Epithelial cell of proximal tubule (primary cell): ENCODE measurements around the gene PTP4A2. TPM values are rescaled to one million over a fixed set of nuclear protein-coding genes. Genes with fewer than 3 reads are reported as not detected.
A peak's percentile ranks its signal among the peaks of the same experiment; 100 is the strongest.

ENCODE experiments used
- DNase-seq: peaks from one replicate; pipeline ENCODE4 v3.0.0-alpha.2; 2011; ENCODE audit warnings: low read depth
- H3K4me3 ChIP-seq: 2 replicates; pipeline ENCODE4 v1.5.1; 2011; ENCODE audit warnings: low read depth, mild to moderate bottlenecking, low read length
- total RNA-seq: library from RNA; depleted of rRNA; stranded (reverse); fragments of >200 nt; gene quantifications from 2 replicates; pipeline ENCODE4 v1.2.3, GENCODE V29; 2015
- TF ChIP-seq, protein P1 (sequence below): conservative IDR thresholded peaks from 2 replicates; pipeline ENCODE4 v1.5.1; 2012; ENCODE audit warnings: low read depth, mild to moderate bottlenecking, low read length

PTP4A2 gene
- 160 TPM in 2 replicates for total RNA-seq

DNA sequence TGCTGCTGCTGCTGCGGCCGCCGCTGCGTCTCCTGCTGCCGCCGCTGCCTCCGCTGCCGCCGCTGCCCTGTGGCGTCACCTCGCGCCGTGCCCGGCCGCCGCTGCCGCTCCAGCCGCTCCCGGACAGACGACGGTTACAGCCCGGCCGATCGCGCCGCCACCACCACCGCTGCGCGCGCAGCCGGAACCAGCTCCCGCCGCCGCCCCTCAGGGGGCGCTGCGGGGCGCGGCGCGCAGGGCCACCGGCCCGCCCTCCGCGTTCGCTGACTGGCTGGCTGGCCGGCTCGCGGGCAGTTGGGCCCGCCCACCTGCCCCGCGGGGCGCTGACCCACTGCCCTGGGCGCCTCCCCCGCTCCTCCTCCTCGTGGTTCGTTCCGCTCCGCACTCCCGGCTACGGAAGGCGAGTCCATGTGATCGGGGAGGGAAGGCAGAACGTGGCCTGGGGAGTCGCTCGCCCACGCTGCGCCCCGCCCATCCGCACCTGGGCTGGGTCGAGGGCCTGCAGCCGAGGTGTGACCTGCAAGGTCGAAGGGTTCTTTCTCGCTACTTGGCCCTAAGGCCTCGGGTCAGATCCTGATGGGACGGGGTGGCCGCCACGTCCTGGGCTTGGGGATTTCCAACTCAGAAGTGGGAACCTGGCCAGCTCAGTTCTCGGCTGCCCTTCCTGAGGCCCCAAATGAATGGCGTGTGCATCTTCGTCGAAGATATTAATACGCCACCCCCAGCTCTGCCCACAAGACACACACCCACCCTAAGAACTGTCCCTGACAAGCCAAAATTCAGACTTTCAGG is at the start of gene PTP4A2:
Gene PTP4A2, minus strand, starts transcription at position 185 of the 792 bp plus-strand sequence. CDS start 19,303 bp downstream, outside the sequence.
- peak within 1 kb of the TSS; percentile 90 for H3K4me3 ChIP-seq
- peak; percentile 60 for DNase-seq
- TF ChIP-seq, protein P1, sequence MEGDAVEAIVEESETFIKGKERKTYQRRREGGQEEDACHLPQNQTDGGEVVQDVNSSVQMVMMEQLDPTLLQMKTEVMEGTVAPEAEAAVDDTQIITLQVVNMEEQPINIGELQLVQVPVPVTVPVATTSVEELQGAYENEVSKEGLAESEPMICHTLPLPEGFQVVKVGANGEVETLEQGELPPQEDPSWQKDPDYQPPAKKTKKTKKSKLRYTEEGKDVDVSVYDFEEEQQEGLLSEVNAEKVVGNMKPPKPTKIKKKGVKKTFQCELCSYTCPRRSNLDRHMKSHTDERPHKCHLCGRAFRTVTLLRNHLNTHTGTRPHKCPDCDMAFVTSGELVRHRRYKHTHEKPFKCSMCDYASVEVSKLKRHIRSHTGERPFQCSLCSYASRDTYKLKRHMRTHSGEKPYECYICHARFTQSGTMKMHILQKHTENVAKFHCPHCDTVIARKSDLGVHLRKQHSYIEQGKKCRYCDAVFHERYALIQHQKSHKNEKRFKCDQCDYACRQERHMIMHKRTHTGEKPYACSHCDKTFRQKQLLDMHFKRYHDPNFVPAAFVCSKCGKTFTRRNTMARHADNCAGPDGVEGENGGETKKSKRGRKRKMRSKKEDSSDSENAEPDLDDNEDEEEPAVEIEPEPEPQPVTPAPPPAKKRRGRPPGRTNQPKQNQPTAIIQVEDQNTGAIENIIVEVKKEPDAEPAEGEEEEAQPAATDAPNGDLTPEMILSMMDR: no peak

DNA sequence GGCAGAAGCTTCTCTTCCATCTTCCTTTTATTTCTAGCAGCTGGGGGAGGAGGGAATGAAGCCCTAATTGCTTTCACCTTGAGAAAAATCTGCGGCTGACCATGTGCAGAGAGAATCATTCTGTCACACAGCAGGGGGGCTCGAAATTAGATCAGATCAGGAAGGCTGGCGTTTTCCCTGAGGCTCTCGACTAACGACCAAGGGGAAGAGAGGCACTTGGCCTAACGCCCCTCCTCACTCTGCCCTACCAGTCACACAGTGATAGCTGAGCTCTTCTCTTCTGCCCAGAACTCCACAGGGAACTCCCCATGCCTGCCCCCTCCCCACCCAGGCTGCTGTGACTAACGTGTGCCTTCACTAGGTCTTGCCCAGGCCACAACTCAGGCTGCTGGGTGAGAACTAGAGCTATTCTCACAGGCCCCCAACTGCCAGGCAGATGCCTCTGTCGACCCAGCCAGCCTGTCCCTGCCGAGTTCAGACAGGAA is 49.0 kb upstream of the PTP4A2 start:
- TF ChIP-seq, protein P1: no peak
- DNase-seq: no peak
- no peak overlapping the region for H3K4me3 ChIP-seq

DNA sequence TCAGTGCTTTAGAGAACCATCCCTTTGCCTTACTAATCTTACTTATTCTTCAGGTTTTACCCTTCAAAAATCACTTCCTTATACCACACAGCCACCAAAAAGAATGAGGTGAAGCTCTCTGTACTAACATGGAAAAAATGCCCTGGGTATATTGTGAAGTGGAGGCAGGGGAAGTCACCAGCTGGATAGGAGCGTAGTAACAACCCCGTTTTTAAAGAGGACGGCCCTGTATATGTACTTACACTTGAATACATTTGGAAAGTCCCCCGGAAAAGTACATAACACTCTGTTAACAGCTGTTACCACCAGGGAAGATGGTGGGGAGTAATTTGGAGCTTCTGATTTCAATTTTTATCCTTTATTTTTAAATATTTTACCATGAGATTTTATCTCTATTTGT is 47.3 kb upstream of the PTP4A2 start:
- no peak overlapping the region for H3K4me3 ChIP-seq
- TF ChIP-seq, protein P1: no peak
- no peak for DNase-seq

DNA sequence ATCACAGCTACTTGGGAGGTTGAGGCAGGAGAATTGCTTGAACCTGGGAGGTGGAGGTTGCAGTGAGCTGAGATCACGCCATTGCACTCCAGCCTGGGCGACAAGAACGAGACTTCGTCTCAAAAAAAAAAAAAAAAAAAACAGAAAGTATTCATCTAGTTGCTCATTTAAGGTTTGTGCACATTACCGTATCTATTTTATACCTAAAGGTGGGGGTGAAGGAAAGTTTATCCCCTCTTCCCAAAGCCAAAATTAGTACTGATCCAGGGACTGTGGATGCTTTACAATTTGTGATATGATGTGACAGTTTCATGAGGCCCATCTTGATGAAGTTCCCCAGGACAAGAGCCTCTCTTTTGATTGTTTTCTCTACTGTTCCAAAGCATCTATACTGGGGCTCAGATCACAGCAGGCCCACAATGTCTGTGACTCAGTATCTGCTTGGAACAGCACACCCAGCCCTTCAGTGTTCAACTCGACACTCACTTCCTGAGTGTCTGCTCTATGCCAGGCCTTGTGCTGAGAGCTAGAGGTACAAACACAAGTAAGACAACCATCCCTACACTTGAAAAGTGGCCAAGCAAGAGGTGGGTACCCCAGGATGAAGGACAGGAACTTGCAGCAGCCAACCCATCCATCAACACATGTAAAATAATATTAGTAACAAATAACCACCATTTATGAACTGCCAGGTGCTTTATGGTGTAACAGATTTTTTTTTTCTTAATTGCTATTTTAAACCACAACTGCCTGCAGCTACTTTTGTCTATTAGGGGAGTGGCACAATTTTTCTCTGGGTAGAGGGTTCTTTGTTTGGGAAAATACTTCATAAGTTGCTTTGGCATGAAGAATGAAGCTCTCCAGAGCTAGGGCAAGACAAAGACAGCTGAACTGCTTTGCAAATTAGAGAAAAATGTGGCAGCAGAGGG is 46.5 kb upstream of the PTP4A2 start:
- TF ChIP-seq, protein P1: no peak
- no peak for DNase-seq
- no peak overlapping the region for H3K4me3 ChIP-seq

DNA sequence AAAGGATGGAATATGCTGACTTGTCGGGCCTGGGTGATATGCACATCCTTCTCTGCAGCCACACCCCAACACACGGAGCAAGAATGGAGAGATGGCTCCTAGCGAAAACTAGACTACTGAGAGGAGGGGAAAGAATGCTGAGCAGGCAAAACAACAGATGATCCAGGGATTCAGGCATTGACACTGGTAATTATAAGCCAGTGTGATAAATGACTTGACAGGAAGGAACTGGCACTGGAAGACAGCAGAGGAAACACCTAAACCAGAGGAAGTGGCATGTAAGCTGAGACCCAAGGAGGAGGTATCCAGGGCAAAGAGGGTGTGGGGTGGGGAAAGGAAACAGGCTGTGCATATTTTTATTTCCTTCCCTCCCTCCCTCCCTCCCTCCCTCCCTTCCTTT is 43.8 kb upstream of the PTP4A2 start:
- H3K4me3 ChIP-seq: no peak overlapping the region
- no peak for DNase-seq
- TF ChIP-seq, protein P1: no peak

DNA sequence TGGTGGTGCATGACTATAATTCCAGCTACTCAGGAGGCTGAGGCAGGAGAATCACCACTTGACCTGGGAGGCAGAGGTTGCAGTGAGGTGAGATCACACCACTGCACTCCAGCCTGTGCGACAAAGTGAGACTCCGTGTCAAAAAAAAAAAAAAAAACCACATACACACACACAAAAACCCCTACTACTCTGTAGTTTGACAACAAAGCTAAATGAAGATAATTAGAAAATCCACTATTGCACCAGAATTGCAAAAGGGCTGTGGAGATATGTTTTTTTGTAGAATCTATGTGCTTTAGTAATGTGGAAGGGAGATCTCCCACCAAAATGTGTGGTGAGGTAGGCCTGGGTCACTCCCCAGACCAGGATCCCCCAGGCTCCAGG is 43.3 kb upstream of the PTP4A2 start:
- TF ChIP-seq, protein P1: no peak
- no peak overlapping the region for H3K4me3 ChIP-seq
- DNase-seq: no peak
